ENCODE data around the gene NFYC.

The NFYC gene

DNA sequence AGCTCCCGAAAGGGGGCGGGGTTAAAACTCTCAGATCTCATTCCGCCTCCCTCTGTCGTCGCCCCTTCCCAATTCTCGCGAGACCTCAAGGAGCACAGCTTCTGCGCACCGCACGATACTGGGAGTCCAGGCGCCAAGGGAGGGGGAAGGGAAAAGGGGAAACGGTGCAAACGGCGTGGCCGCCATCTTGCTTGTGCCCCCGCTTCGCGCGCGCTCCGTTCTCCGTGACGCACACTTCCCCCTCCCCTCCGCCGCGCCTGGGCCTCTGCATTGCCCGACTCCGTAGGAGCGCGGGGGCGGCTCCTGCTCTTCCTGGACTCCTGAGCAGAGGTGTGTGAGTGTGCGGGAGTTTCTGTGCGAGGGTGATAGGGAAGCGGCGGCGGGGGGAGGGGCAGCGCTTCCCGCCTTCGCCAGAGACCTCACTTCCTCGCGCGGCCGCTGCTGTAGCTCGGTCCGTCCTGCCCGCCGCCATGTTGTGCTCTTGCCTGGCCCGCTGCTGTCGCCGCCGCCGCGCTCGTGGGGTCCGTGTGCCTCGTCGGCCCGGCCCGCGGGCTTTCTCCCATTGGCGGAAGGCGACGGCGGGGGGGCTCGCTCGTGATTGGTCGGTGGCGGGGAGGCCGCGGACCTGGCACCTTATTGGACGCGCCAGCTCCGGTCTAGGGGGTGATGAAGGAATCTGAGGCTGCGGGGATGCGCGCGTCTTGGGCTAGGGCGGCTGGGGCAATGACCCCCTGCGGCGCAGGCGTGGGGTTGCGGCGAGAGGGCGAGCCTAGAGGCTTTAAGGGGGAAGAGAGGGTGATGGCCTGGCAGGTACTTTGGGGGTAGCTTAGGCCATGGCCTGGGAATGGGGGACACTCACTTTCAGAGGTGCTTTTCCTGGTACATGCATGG is at the start of gene NFYC:
Gene NFYC, plus strand, starts transcription at position 167 of the 891 bp plus-strand sequence. CDS start 47,140 bp downstream, outside the sequence.
- TF ChIP-seq, protein P1, sequence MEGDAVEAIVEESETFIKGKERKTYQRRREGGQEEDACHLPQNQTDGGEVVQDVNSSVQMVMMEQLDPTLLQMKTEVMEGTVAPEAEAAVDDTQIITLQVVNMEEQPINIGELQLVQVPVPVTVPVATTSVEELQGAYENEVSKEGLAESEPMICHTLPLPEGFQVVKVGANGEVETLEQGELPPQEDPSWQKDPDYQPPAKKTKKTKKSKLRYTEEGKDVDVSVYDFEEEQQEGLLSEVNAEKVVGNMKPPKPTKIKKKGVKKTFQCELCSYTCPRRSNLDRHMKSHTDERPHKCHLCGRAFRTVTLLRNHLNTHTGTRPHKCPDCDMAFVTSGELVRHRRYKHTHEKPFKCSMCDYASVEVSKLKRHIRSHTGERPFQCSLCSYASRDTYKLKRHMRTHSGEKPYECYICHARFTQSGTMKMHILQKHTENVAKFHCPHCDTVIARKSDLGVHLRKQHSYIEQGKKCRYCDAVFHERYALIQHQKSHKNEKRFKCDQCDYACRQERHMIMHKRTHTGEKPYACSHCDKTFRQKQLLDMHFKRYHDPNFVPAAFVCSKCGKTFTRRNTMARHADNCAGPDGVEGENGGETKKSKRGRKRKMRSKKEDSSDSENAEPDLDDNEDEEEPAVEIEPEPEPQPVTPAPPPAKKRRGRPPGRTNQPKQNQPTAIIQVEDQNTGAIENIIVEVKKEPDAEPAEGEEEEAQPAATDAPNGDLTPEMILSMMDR (IDR thresholded peaks at IDR 0.05) = no peak

- TF ChIP-seq, protein P1 (IDR thresholded peaks at IDR 0.05) = no peak
These were observed 46.3 kb upstream of the NFYC start for GRCh38 chr1:40645118-40645680.

- TF ChIP-seq, protein P1 (IDR thresholded peaks at IDR 0.05) = no peak
These were observed 45.2 kb upstream of the NFYC start for GRCh38 chr1:40646315-40646714.

DNA sequence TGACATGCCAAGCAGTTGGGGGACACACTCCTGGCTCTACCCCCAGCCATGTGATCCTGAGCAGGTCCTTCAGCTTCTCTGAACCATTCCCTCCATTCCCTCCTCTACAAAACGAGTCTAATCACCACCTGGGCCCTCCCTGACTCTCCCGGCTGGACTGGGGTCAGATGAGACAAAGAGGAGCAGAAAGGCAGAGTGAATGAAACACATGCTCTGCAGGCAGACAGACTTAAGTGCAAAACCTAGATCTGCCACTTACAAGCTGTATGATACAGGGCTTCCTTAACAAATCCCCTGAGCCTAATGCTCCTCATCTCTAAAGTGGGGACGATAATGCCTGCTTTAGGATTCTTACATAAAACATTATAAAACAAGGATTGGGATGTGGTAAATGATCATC is 43.3 kb upstream of the NFYC start:
- TF ChIP-seq, protein P1 (IDR thresholded peaks at IDR 0.05) = no peak

- TF ChIP-seq, protein P1 (IDR thresholded peaks at IDR 0.05) = no peak
These were observed 42.4 kb upstream of the NFYC start for GRCh38 chr1:40648928-40649591.

DNA sequence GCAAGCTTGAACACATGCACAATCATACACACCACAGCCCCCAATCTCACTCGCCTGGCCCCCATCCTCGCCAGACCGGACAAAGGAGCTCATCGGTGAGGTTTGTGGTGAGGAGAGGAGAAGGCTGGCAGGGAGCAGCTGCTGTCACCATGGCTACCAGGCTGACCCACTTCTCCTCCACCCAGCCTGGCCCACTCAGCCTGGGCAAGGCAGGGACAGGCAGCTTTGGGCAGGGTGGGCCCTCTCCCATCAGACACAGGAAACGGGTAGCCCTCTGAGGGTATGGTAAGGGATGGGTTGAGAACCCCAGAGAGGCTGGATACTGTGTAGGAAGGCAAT is 41.9 kb upstream of the NFYC start:
- TF ChIP-seq, protein P1 (IDR thresholded peaks at IDR 0.05) = no peak

- TF ChIP-seq, protein P1 (IDR thresholded peaks at IDR 0.05) = no peak
These were observed 41.4 kb upstream of the NFYC start for GRCh38 chr1:40650075-40650474.

Measured in LNCAP (cell line).